Measurements from ENCODE around the gene SASH3.

Gene SASH3

DNA sequence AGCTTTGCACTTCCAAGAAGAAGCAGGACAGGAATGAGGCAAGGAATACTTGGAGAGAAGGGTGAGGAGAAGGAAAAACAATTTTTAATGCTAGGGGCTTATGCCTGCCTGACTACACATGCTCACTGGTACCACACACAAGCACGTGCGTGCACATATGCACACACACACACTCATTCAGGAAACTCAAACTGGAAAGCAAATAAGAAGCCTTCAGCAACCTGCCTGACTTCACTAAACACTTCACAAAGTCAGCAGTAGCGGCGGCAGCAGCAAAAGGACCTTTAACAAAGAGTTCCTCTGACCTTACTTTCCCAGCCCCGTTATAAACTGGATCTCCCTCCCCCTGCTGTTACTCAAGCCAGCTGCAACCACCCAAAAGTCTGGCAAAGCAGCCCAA is 60.6 kb downstream of the SASH3 start:
- no peak for TF ChIP-seq ZFX (IDR thresholded peaks at IDR 0.05)
- TF ChIP-seq, protein P1, sequence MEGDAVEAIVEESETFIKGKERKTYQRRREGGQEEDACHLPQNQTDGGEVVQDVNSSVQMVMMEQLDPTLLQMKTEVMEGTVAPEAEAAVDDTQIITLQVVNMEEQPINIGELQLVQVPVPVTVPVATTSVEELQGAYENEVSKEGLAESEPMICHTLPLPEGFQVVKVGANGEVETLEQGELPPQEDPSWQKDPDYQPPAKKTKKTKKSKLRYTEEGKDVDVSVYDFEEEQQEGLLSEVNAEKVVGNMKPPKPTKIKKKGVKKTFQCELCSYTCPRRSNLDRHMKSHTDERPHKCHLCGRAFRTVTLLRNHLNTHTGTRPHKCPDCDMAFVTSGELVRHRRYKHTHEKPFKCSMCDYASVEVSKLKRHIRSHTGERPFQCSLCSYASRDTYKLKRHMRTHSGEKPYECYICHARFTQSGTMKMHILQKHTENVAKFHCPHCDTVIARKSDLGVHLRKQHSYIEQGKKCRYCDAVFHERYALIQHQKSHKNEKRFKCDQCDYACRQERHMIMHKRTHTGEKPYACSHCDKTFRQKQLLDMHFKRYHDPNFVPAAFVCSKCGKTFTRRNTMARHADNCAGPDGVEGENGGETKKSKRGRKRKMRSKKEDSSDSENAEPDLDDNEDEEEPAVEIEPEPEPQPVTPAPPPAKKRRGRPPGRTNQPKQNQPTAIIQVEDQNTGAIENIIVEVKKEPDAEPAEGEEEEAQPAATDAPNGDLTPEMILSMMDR (conservative IDR thresholded peaks at IDR 0.05): no peak
- no peak overlapping the region for H3K27ac ChIP-seq

DNA sequence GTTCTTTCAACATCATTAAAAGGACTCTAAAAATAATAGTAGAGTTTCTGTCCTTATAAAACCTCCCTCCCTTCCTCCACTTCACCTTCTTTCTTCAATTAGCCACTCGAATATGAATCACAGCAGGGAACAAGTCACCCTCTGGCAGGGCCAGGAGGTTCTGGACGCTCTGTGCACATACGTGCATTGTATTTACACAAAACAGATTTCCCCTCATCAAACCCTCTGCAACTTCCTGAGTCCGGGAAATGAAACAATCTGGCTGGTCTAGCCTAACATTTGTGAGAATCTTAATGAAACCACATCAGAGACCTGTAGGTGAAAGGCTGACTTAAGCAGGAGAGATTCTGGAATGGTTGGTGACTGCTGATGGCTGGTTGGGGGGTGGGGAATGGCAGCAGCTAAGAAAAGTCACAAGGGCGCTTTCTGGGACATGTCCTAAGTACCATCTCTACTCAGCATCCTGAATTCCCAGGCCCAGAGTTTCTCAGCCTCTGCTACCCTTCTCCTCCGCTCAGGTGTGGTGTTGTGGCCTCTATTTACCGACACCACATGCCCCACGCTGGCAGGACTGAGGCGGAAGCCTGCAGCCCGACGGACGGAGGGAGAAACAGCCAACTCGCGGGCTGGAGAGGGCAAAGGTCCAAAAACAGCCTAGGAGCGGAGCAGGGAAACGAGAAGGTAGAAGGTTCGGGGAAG is 62.9 kb downstream of the SASH3 start:
- peak overlapping the region; percentile 87 for H3K27ac ChIP-seq
- no peak for TF ChIP-seq ZFX (IDR thresholded peaks at IDR 0.05)
- TF ChIP-seq, protein P1 (conservative IDR thresholded peaks at IDR 0.05): no peak

DNA sequence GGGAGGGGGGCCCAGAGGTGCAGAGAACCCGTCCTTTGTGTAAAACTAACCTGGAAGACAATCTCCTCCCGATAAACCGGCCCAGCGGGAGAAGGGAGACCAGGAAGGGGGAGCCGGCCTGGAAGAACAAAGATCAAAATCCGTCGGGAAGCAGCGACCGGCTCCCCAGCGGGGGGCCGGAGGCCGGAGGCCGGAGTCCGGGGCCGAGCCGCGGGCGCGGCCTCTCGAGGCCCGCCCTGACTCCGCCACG is 63.4 kb downstream of the SASH3 start:
- peak overlapping the region; percentile 87 for H3K27ac ChIP-seq
- TF ChIP-seq ZFX (IDR thresholded peaks at IDR 0.05): no peak
- TF ChIP-seq, protein P1 (conservative IDR thresholded peaks at IDR 0.05): no peak

DNA sequence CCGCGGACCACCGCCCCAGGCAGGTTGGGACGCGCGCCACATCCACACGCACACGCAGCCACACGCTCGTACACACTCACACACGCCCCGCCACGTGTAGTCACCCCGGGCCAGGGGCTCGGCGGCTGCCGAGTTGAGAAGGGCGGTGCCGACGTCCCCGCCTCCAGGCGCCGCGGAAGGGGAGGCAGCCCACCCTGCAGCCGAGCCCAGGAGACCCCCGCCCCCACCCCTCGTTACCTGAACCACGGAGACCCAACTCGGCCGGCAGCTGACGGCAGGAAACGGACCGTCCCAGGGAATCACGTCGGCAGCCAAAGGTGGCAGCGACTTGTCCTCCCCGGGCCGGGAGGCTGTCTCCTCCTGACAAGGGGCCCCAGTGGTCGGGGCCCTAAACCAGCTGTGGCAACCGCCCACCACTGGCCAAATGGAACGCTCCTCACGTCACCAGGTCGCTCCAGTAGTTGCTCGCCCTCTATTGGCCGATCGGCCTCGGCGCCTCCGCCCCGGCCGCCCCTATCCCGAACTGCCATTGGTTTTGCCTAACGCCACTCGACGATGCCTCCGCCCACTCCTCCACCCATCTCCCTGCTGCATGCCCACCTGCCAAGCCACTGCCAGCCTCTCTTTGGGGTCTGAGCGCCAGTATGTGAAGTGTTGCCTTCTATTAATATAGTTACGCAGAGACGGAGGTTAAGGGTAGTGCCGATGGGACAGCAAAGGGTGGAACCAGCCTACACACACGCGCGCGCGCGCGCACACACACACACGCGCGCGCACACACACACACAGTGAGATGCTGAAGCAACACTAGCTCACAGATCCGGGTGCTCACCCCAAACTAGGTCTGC is 63.9 kb downstream of the SASH3 start, which contains the start of gene ZDHHC9:
Gene ZDHHC9, minus strand, starts transcription at position 428 of the 848 bp plus-strand sequence. CDS start 1,941 bp downstream, outside the sequence.
- TF ChIP-seq ZFX (IDR thresholded peaks at IDR 0.05): 0 out of 2 replicates have a peak, but pooled peaks have one; percentile 19
- TF ChIP-seq, protein P1 (conservative IDR thresholded peaks at IDR 0.05): no peak
- H3K27ac ChIP-seq: peak within 1 kb of the TSS; percentile 87

Measured in C4-2B (cell line).